Right forelimb (tissue), 1 donor: Measurements from ENCODE around the gene TPPP.

Experiments used
- DNase-seq: peaks from one replicate; pipeline ENCODE4 v3.0.0-alpha.2; 2018

TPPP gene

GRCh38 chr5:676699-677076 is 16.5 kb downstream of the TPPP start:
- no peak for DNase-seq

- no peak for DNase-seq
Measured at GRCh38 chr5:675871-676698, 17.1 kb downstream of the TPPP start.

GRCh38 chr5:675111-675870 is 17.9 kb downstream of the TPPP start:
- DNase-seq = no peak

GRCh38 chr5:674630-675011 is 18.5 kb downstream of the TPPP start:
- no peak for DNase-seq

GRCh38 chr5:673831-674629 is 19.1 kb downstream of the TPPP start:
- DNase-seq = no peak

GRCh38 chr5:673161-673830 is 19.9 kb downstream of the TPPP start:
- DNase-seq = no peak

- peak; percentile 91 for DNase-seq
Measured at GRCh38 chr5:672329-673160, 20.6 kb downstream of the TPPP start.

- DNase-seq = peak; percentile 85
Measured at GRCh38 chr5:671459-672328, 21.5 kb downstream of the TPPP start.

- DNase-seq = no peak
Measured at GRCh38 chr5:670396-671270, 22.5 kb downstream of the TPPP start.

- no peak for DNase-seq
Measured at GRCh38 chr5:669842-670395, 23.2 kb downstream of the TPPP start.

GRCh38 chr5:669111-669841 is 23.9 kb downstream of the TPPP start:
- DNase-seq = no peak

- DNase-seq = no peak
Measured at GRCh38 chr5:668283-668995, 24.7 kb downstream of the TPPP start.

- DNase-seq = no peak
Measured at GRCh38 chr5:666816-667498, 26.2 kb downstream of the TPPP start.

GRCh38 chr5:665956-666711 is 27.0 kb downstream of the TPPP start:
- DNase-seq = no peak

GRCh38 chr5:665541-665955 is 27.6 kb downstream of the TPPP start:
- DNase-seq = no peak

GRCh38 chr5:664994-665360 is 28.2 kb downstream of the TPPP start:
- no peak for DNase-seq
